ENCODE data around the gene LIAS. TPM values are rescaled to one million over a fixed set of nuclear protein-coding genes. Genes with fewer than 3 reads are reported as not detected.

Gene LIAS
- total and polyA plus RNA-seq, 4 donors: 7.1 to 9.7 (median 9.5) TPM

DNA sequence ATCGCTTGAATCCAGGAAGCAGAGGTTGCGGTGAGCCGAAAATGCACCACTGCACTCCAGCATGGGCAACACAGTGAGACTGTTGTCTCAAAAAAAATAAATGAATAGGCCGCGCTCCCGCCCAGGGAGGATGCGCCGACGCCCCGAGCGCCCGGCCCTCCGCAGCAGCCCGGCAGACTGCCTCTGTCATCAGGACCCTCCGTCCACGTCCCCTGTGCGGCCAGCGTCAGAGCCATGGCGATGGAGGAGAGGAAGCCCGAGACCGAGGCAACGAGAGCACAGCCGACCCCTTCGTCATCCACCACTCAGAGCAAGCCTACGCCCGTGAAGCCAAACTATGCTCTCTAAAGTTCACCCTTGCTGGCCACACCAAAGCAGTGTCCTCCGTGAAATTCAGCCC is 21.4 kb downstream of the LIAS start:
- WGBS: 97% methylated on average over 27 of the region's 27 CpGs
- Histone ChIP-seq H3K9ac (ENCODE audit: low read depth in 1 of 2, low read length in 2 of 2) (no peak overlapping the region), H3K27ac (ENCODE audit: low read depth in 1 of 2, low read length in 2 of 2) (no peak overlapping the region), H3K27me3 (ENCODE audit: control insufficient read depth in 4 of 4, insufficient read depth in 4 of 4, low read length in 3 of 4) (no peaks in the 10 kb centered on the region), H3K4me3 (ENCODE audit: low read depth in 1 of 3, low read length in 3 of 3) (no peak overlapping the region), H3K36me3 (ENCODE audit: control insufficient read depth in 4 of 4, insufficient read depth in 3 of 4, low read depth in 1 of 4, low read length in 3 of 4) (peaks cover 0 to 4% (median 0%) of the 10 kb centered on the region in 4 donors), H3K9me3 (ENCODE audit: control insufficient read depth in 4 of 4, low read length in 3 of 4) (no peaks in the 10 kb centered on the region), H3K4me1 (ENCODE audit: control insufficient read depth in 4 of 4, insufficient read depth in 4 of 4, low read length in 3 of 4) (no peaks in the 10 kb centered on the region)
- TF ChIP-seq JUND (IDR thresholded peaks at IDR 0.05) (no peak), SP1 (IDR thresholded peaks at IDR 0.05) (no peak), HNF4A (conservative IDR thresholded peaks at IDR 0.05) (no peak), FOXA1 (IDR thresholded peaks at IDR 0.05) (no peak), NR2F2 (IDR thresholded peaks at IDR 0.05) (no peak)
- TF ChIP-seq, protein P1, sequence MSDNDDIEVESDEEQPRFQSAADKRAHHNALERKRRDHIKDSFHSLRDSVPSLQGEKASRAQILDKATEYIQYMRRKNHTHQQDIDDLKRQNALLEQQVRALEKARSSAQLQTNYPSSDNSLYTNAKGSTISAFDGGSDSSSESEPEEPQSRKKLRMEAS (IDR thresholded peaks at IDR 0.05): no peak
- no peak for DNase-seq (ENCODE audit: low spot score)

DNA sequence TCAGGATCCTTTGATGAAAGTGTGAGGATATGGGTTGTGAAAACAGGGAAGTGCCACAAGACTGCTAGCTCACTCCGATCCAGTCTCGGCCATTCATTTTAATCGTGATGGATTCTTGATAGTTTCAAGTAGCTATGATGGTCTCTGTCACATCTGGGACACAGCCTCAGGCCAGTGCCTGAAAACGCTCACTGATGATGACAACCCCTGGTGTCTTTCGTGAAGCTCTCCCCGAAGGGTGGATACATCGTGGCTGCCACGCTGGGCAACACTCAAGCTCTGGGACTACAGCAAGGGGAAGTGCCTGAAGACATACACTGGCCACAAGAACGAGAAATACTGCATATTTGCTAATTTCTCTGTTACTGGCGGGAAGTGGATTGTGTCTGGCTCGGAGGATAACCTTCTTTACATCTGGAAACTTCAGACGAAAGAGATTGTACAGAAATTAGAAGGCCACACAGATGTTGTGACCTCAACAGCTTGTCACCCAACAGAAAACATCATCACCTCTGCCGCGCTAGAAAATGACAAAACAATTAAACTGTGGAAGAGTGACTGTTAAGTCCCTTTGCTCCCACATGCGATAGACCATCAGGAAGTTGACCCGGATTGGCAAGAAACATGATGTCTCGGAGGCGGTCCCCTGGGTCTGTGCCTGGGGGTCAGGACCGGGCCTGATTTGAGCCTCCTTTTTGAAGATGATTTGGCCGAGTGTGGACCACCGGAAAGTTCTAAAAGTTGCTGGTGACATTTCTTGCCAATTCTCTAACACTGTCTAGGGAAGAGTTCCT is 22.2 kb downstream of the LIAS start:
- TF ChIP-seq JUND (IDR thresholded peaks at IDR 0.05): no peak
- TF ChIP-seq SP1 (IDR thresholded peaks at IDR 0.05): no peak
- no peak for TF ChIP-seq RXRA (IDR thresholded peaks at IDR 0.05)
- TF ChIP-seq, protein P2, sequence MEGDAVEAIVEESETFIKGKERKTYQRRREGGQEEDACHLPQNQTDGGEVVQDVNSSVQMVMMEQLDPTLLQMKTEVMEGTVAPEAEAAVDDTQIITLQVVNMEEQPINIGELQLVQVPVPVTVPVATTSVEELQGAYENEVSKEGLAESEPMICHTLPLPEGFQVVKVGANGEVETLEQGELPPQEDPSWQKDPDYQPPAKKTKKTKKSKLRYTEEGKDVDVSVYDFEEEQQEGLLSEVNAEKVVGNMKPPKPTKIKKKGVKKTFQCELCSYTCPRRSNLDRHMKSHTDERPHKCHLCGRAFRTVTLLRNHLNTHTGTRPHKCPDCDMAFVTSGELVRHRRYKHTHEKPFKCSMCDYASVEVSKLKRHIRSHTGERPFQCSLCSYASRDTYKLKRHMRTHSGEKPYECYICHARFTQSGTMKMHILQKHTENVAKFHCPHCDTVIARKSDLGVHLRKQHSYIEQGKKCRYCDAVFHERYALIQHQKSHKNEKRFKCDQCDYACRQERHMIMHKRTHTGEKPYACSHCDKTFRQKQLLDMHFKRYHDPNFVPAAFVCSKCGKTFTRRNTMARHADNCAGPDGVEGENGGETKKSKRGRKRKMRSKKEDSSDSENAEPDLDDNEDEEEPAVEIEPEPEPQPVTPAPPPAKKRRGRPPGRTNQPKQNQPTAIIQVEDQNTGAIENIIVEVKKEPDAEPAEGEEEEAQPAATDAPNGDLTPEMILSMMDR (IDR thresholded peaks at IDR 0.05; ENCODE audit: low read depth, low read length, missing input control): no peak
- no peak for TF ChIP-seq GABPA (IDR thresholded peaks at IDR 0.05 in 1 of 2, conservative IDR thresholded peaks at IDR 0.05 in 1 of 2)
- no peak for TF ChIP-seq HNF4G (IDR thresholded peaks at IDR 0.05)
- no peak for TF ChIP-seq YY1 (IDR thresholded peaks at IDR 0.05)
- no peak for TF ChIP-seq FOXA2 (IDR thresholded peaks at IDR 0.05)
- no peak for TF ChIP-seq HNF4A (conservative IDR thresholded peaks at IDR 0.05)
- TF ChIP-seq FOXA1 (IDR thresholded peaks at IDR 0.05): no peak
- no peak for TF ChIP-seq NR2F2 (IDR thresholded peaks at IDR 0.05)
- TF ChIP-seq, protein P1 (IDR thresholded peaks at IDR 0.05): no peak
- TF ChIP-seq, protein P3, sequence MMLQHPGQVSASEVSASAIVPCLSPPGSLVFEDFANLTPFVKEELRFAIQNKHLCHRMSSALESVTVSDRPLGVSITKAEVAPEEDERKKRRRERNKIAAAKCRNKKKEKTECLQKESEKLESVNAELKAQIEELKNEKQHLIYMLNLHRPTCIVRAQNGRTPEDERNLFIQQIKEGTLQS (IDR thresholded peaks at IDR 0.05): no peak
- no peak for TF ChIP-seq RAD21 (IDR thresholded peaks at IDR 0.05)
- TF ChIP-seq TAF1 (conservative IDR thresholded peaks at IDR 0.05): no peak
- TF ChIP-seq, protein P4, sequence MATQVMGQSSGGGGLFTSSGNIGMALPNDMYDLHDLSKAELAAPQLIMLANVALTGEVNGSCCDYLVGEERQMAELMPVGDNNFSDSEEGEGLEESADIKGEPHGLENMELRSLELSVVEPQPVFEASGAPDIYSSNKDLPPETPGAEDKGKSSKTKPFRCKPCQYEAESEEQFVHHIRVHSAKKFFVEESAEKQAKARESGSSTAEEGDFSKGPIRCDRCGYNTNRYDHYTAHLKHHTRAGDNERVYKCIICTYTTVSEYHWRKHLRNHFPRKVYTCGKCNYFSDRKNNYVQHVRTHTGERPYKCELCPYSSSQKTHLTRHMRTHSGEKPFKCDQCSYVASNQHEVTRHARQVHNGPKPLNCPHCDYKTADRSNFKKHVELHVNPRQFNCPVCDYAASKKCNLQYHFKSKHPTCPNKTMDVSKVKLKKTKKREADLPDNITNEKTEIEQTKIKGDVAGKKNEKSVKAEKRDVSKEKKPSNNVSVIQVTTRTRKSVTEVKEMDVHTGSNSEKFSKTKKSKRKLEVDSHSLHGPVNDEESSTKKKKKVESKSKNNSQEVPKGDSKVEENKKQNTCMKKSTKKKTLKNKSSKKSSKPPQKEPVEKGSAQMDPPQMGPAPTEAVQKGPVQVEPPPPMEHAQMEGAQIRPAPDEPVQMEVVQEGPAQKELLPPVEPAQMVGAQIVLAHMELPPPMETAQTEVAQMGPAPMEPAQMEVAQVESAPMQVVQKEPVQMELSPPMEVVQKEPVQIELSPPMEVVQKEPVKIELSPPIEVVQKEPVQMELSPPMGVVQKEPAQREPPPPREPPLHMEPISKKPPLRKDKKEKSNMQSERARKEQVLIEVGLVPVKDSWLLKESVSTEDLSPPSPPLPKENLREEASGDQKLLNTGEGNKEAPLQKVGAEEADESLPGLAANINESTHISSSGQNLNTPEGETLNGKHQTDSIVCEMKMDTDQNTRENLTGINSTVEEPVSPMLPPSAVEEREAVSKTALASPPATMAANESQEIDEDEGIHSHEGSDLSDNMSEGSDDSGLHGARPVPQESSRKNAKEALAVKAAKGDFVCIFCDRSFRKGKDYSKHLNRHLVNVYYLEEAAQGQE (IDR thresholded peaks at IDR 0.05): no peak
- TF ChIP-seq EGR1 (IDR thresholded peaks at IDR 0.05; ENCODE audit: low read depth in 2 of 2): no peak
- no peaks in the 10 kb centered on the region for H3K4me1 ChIP-seq (ENCODE audit: control insufficient read depth in 4 of 4, insufficient read depth in 4 of 4, low read length in 3 of 4)
- no peak overlapping the region for H3K27ac ChIP-seq (ENCODE audit: low read depth in 1 of 2, low read length in 2 of 2)
- H3K27me3 ChIP-seq (ENCODE audit: control insufficient read depth in 4 of 4, insufficient read depth in 4 of 4, low read length in 3 of 4): no peaks in the 10 kb centered on the region
- H3K4me3 ChIP-seq (ENCODE audit: low read depth in 1 of 3, low read length in 3 of 3): no peak overlapping the region
- DNase-seq (ENCODE audit: low spot score): no peak
- H3K9me3 ChIP-seq (ENCODE audit: control insufficient read depth in 4 of 4, low read length in 3 of 4): no peaks in the 10 kb centered on the region
- 91% methylated on average over 21 of the region's 21 CpGs for WGBS
- no peak overlapping the region for H3K9ac ChIP-seq (ENCODE audit: low read depth in 1 of 2, low read length in 2 of 2)
- H3K36me3 ChIP-seq (ENCODE audit: control insufficient read depth in 4 of 4, insufficient read depth in 3 of 4, low read depth in 1 of 4, low read length in 3 of 4): peaks cover 0 to 4% (median 0%) of the 10 kb centered on the region in 4 donors
